Measurements from ENCODE around the gene ZNF346.

ZNF346 gene

GRCh38 chr5:177064500-177065277 is 42.2 kb downstream of the ZNF346 start:
- no peak overlapping the region for H3K4me3 ChIP-seq (IDR thresholded peaks at IDR 0.05; ENCODE audit: insufficient read depth, low read depth, low read length)
- H4K20me1 ChIP-seq (ENCODE audit: insufficient read depth) = no peaks in the 10 kb centered on the region
- H2AFZ ChIP-seq (ENCODE audit: low read depth) = no peak overlapping the region
- no peak overlapping the region for H3K4me2 ChIP-seq
- H3K79me2 ChIP-seq (ENCODE audit: insufficient read depth, low read depth) = no peaks in the 10 kb centered on the region
- no peak for TF ChIP-seq CTCF (conservative IDR thresholded peaks at IDR 0.05; ENCODE audit: low read depth, low read length)
- no peaks in the 10 kb centered on the region for H3K36me3 ChIP-seq (ENCODE audit: insufficient read depth)
- H3K9ac ChIP-seq = no peak overlapping the region
- no peaks in the 10 kb centered on the region for H3K27me3 ChIP-seq (ENCODE audit: insufficient read depth, low read depth)
- H3K27ac ChIP-seq = no peak overlapping the region
- no peaks in the 10 kb centered on the region for H3K4me1 ChIP-seq (ENCODE audit: low read depth, poor library complexity, severe bottlenecking)

- H3K4me2 ChIP-seq = no peak overlapping the region
- H2AFZ ChIP-seq (ENCODE audit: low read depth) = no peak overlapping the region
- no peak overlapping the region for H3K27ac ChIP-seq
- H3K4me1 ChIP-seq (ENCODE audit: low read depth, poor library complexity, severe bottlenecking) = no peaks in the 10 kb centered on the region
- H3K79me2 ChIP-seq (ENCODE audit: insufficient read depth, low read depth) = no peaks in the 10 kb centered on the region
- H4K20me1 ChIP-seq (ENCODE audit: insufficient read depth) = no peaks in the 10 kb centered on the region
- no peak overlapping the region for H3K4me3 ChIP-seq (IDR thresholded peaks at IDR 0.05; ENCODE audit: insufficient read depth, low read depth, low read length)
- no peaks in the 10 kb centered on the region for H3K27me3 ChIP-seq (ENCODE audit: insufficient read depth, low read depth)
- no peak overlapping the region for H3K9ac ChIP-seq
- no peak for TF ChIP-seq CTCF (conservative IDR thresholded peaks at IDR 0.05; ENCODE audit: low read depth, low read length)
- no peaks in the 10 kb centered on the region for H3K36me3 ChIP-seq (ENCODE audit: insufficient read depth)
Measured at GRCh38 chr5:177065491-177065890, 43.0 kb downstream of the ZNF346 start.

GRCh38 chr5:177066224-177066623 is 43.7 kb downstream of the ZNF346 start:
- H3K27ac ChIP-seq = no peak overlapping the region
- H2AFZ ChIP-seq (ENCODE audit: low read depth) = no peak overlapping the region
- H3K4me1 ChIP-seq (ENCODE audit: low read depth, poor library complexity, severe bottlenecking) = no peaks in the 10 kb centered on the region
- no peak overlapping the region for H3K4me2 ChIP-seq
- TF ChIP-seq CTCF (conservative IDR thresholded peaks at IDR 0.05; ENCODE audit: low read depth, low read length) = no peak
- H3K36me3 ChIP-seq (ENCODE audit: insufficient read depth) = no peaks in the 10 kb centered on the region
- no peaks in the 10 kb centered on the region for H3K79me2 ChIP-seq (ENCODE audit: insufficient read depth, low read depth)
- H3K27me3 ChIP-seq (ENCODE audit: insufficient read depth, low read depth) = no peaks in the 10 kb centered on the region
- no peaks in the 10 kb centered on the region for H4K20me1 ChIP-seq (ENCODE audit: insufficient read depth)
- H3K4me3 ChIP-seq (IDR thresholded peaks at IDR 0.05; ENCODE audit: insufficient read depth, low read depth, low read length) = no peak overlapping the region
- no peak overlapping the region for H3K9ac ChIP-seq

GRCh38 chr5:177067503-177067902 is 45.0 kb downstream of the ZNF346 start:
- Histone ChIP-seq H3K4me1 (ENCODE audit: low read depth, poor library complexity, severe bottlenecking) (no peaks in the 10 kb centered on the region), H4K20me1 (ENCODE audit: insufficient read depth) (no peaks in the 10 kb centered on the region), H3K4me2 (no peak overlapping the region), H3K9ac (no peak overlapping the region), H3K36me3 (ENCODE audit: insufficient read depth) (no peaks in the 10 kb centered on the region), H3K79me2 (ENCODE audit: insufficient read depth, low read depth) (no peaks in the 10 kb centered on the region), H3K27me3 (ENCODE audit: insufficient read depth, low read depth) (no peaks in the 10 kb centered on the region), H2AFZ (ENCODE audit: low read depth) (no peak overlapping the region), H3K27ac (no peak overlapping the region), H3K4me3 (IDR thresholded peaks at IDR 0.05; ENCODE audit: insufficient read depth, low read depth, low read length) (no peak overlapping the region)
- TF ChIP-seq CTCF (conservative IDR thresholded peaks at IDR 0.05; ENCODE audit: low read depth, low read length) = no peak

Data from KMS-11 (cell line).